ENCODE measurements around the gene C10orf71.

The C10orf71 gene

GRCh38 chr10:49282306-49282705 is 16.7 kb upstream of the C10orf71 start:
- Histone ChIP-seq H3K36me3 (ENCODE audit: control insufficient read depth in 2 of 2, insufficient read depth in 1 of 2, low read length in 2 of 2) (no peaks in the 10 kb centered on the region), H3K9me3 (ENCODE audit: control insufficient read depth, insufficient read depth, low read depth, low read length) (no peaks in the 10 kb centered on the region), H3K4me3 (ENCODE audit: low read depth, low read length) (no peak overlapping the region), H3K27ac (ENCODE audit: extremely low read depth, low read depth, low read length) (no peak overlapping the region), H3K4me1 (ENCODE audit: control insufficient read depth, insufficient read depth, low read length) (no peaks in the 10 kb centered on the region)
- CTCF ChIA-PET: interaction anchor here (1.0 kb wide), 1 partner anchor 21 kb away, joined by 3 read pairs; no protein-coding TSS in a partner anchor
- POLR2A ChIA-PET: no interaction called here
- TF ChIP-seq YY1 (tag by site-specific recombination; IDR thresholded peaks at IDR 0.05) (no peak), ZNF510 (tag by site-specific recombination; IDR thresholded peaks at IDR 0.05; ENCODE audit: insufficient replicate concordance) (no peak), ZNF664 (tag by site-specific recombination; IDR thresholded peaks at IDR 0.05) (no peak), ZNF560 (tag by site-specific recombination; IDR thresholded peaks at IDR 0.05; ENCODE audit: borderline replicate concordance) (no peak), ZBTB49 (tag by site-specific recombination; IDR thresholded peaks at IDR 0.05; ENCODE audit: low read depth) (no peak), ZNF280C (tag by site-specific recombination; IDR thresholded peaks at IDR 0.05) (no peak), PRDM4 (tag by site-specific recombination; IDR thresholded peaks at IDR 0.05) (no peak), MEIS1 (CRISPR knock-in tag; IDR thresholded peaks at IDR 0.05; ENCODE audit: borderline replicate concordance) (no peak), ZSCAN4 (tag by site-specific recombination; IDR thresholded peaks at IDR 0.05) (no peak), KLF8 (tag by site-specific recombination; IDR thresholded peaks at IDR 0.05) (no peak), ZNF184 (tag by site-specific recombination; IDR thresholded peaks at IDR 0.05) (no peak)
- TF ChIP-seq, protein P1, sequence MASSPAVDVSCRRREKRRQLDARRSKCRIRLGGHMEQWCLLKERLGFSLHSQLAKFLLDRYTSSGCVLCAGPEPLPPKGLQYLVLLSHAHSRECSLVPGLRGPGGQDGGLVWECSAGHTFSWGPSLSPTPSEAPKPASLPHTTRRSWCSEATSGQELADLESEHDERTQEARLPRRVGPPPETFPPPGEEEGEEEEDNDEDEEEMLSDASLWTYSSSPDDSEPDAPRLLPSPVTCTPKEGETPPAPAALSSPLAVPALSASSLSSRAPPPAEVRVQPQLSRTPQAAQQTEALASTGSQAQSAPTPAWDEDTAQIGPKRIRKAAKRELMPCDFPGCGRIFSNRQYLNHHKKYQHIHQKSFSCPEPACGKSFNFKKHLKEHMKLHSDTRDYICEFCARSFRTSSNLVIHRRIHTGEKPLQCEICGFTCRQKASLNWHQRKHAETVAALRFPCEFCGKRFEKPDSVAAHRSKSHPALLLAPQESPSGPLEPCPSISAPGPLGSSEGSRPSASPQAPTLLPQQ (tag by site-specific recombination; IDR thresholded peaks at IDR 0.05): no peak
- TF ChIP-seq, protein P2, sequence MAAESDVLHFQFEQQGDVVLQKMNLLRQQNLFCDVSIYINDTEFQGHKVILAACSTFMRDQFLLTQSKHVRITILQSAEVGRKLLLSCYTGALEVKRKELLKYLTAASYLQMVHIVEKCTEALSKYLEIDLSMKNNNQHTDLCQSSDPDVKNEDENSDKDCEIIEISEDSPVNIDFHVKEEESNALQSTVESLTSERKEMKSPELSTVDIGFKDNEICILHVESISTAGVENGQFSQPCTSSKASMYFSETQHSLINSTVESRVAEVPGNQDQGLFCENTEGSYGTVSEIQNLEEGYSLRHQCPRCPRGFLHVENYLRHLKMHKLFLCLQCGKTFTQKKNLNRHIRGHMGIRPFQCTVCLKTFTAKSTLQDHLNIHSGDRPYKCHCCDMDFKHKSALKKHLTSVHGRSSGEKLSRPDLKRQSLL (tag by site-specific recombination; IDR thresholded peaks at IDR 0.05): no peak
- TF ChIP-seq, protein P3, sequence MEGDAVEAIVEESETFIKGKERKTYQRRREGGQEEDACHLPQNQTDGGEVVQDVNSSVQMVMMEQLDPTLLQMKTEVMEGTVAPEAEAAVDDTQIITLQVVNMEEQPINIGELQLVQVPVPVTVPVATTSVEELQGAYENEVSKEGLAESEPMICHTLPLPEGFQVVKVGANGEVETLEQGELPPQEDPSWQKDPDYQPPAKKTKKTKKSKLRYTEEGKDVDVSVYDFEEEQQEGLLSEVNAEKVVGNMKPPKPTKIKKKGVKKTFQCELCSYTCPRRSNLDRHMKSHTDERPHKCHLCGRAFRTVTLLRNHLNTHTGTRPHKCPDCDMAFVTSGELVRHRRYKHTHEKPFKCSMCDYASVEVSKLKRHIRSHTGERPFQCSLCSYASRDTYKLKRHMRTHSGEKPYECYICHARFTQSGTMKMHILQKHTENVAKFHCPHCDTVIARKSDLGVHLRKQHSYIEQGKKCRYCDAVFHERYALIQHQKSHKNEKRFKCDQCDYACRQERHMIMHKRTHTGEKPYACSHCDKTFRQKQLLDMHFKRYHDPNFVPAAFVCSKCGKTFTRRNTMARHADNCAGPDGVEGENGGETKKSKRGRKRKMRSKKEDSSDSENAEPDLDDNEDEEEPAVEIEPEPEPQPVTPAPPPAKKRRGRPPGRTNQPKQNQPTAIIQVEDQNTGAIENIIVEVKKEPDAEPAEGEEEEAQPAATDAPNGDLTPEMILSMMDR (tag by site-specific recombination; IDR thresholded peaks at IDR 0.05): no peak
- TF ChIP-seq, protein P4, sequence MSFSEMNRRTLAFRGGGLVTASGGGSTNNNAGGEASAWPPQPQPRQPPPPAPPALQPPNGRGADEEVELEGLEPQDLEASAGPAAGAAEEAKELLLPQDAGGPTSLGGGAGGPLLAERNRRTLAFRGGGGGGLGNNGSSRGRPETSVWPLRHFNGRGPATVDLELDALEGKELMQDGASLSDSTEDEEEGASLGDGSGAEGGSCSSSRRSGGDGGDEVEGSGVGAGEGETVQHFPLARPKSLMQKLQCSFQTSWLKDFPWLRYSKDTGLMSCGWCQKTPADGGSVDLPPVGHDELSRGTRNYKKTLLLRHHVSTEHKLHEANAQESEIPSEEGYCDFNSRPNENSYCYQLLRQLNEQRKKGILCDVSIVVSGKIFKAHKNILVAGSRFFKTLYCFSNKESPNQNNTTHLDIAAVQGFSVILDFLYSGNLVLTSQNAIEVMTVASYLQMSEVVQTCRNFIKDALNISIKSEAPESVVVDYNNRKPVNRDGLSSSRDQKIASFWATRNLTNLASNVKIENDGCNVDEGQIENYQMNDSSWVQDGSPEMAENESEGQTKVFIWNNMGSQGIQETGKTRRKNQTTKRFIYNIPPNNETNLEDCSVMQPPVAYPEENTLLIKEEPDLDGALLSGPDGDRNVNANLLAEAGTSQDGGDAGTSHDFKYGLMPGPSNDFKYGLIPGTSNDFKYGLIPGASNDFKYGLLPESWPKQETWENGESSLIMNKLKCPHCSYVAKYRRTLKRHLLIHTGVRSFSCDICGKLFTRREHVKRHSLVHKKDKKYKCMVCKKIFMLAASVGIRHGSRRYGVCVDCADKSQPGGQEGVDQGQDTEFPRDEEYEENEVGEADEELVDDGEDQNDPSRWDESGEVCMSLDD (tag by site-specific recombination; IDR thresholded peaks at IDR 0.05): no peak
